ENCODE results near the gene CTSF. TPM values are rescaled to one million over a fixed set of nuclear protein-coding genes. Genes with fewer than 3 reads are reported as not detected.

CTSF gene
- total RNA-seq, 1 experiment from 2014 or later, result 0.34 TPM

GRCh38 chr11:66557733-66558326 is 10.6 kb downstream of the CTSF start:
- no peaks in the 10 kb centered on the region for H3K27me3 ChIP-seq (ENCODE audit: insufficient read depth, low read length)
- CTCF ChIA-PET, result no interaction called here

DNA sequence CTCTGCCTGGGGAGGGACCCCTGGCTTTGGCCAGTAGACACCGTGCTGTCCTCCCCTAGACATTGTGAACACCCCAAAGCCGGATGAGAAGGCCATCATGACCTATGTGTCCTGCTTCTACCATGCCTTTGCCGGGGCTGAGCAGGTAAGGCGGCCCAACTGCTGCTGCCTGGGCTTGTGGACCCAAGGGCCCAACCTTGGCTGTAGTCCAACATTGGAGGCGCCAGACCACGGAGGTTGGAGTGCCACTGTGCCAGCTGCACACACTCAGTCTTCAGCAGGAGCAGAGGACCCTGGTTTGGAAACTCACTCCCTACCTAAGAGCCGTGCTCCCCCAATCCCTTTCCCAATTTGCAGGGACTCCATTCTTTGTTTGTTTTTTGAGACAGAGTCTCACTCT is 12.3 kb downstream of the CTSF start:
- ChIA-PET POLR2A (no interaction called here), RAD21 (ENCODE audit: low non-redundant PET in 1 of 2, low total read pairs in 2 of 2, uncharacterized antibody in 2 of 2, unreplicated experiment in 2 of 2) (no interaction called here), CTCF (no interaction called here)
- no peaks in the 10 kb centered on the region for H3K9me3 ChIP-seq (ENCODE audit: control insufficient read depth in 1 of 2, insufficient read depth in 1 of 2, low read depth in 1 of 2, low read length in 2 of 2)
- no peak overlapping the region for H3K4me3 ChIP-seq (replicated peaks in 1 of 2; ENCODE audit: low read depth in 1 of 2, low read length in 2 of 2)
- H3K9me2 ChIP-seq (ENCODE audit: insufficient read depth), result no peaks in the 10 kb centered on the region
- no peaks in the 10 kb centered on the region for H3K36me3 ChIP-seq (ENCODE audit: control insufficient read depth in 1 of 2, insufficient read depth in 2 of 2, low read length in 2 of 2)
- H3K4me2 ChIP-seq (ENCODE audit: low read length), result no peak overlapping the region
- ATAC-seq (no peak), DNase-seq (ENCODE audit: low read depth, low spot score) (no peak)
- H3K79me2 ChIP-seq (ENCODE audit: insufficient read depth, low read length), result no peaks in the 10 kb centered on the region
- H3K4me1 ChIP-seq (ENCODE audit: control insufficient read depth in 1 of 2, insufficient read depth in 2 of 2, low read length in 2 of 2), result no peaks in the 10 kb centered on the region
- H4K20me1 ChIP-seq (ENCODE audit: insufficient read depth), result no peaks in the 10 kb centered on the region
- intact Hi-C loops (cut with micrococcal nuclease), result no loop called here
- no TSS peak for BruUV-seq (replicated peaks)
- no peaks in the 10 kb centered on the region for H3K27me3 ChIP-seq (ENCODE audit: insufficient read depth, low read length)
- no peak overlapping the region for H2AFZ ChIP-seq (ENCODE audit: low read depth, low read length, poor library complexity, severe bottlenecking)
- no peak overlapping the region for H3K9ac ChIP-seq (ENCODE audit: low read length)
- no peak overlapping the region for H3K27ac ChIP-seq (ENCODE audit: low read depth, low read length)
- TF ChIP-seq ZFX (IDR thresholded peaks at IDR 0.05) (no peak), SRF (IDR thresholded peaks at IDR 0.05; ENCODE audit: low read depth) (no peak), YY1 (IDR thresholded peaks at IDR 0.05; ENCODE audit: extremely low read depth, insufficient replicate concordance, low read depth, low read length) (no peak), SP1 (IDR thresholded peaks at IDR 0.05; ENCODE audit: low read depth) (no peak), POLR2AphosphoS5 (IDR thresholded peaks at IDR 0.05; ENCODE audit: low read depth, low read length) (no peak), EGR1 (IDR thresholded peaks at IDR 0.05; ENCODE audit: low read depth) (no peak), EZH2 (IDR thresholded peaks at IDR 0.05) (no peak), ATF3 (IDR thresholded peaks at IDR 0.05) (no peak), REST (IDR thresholded peaks at IDR 0.05; ENCODE audit: low read depth) (no peak), TCF7L2 (IDR thresholded peaks at IDR 0.05; ENCODE audit: borderline replicate concordance, extremely low read depth, insufficient read depth, insufficient read length) (no peak)
- TF ChIP-seq, protein P1, sequence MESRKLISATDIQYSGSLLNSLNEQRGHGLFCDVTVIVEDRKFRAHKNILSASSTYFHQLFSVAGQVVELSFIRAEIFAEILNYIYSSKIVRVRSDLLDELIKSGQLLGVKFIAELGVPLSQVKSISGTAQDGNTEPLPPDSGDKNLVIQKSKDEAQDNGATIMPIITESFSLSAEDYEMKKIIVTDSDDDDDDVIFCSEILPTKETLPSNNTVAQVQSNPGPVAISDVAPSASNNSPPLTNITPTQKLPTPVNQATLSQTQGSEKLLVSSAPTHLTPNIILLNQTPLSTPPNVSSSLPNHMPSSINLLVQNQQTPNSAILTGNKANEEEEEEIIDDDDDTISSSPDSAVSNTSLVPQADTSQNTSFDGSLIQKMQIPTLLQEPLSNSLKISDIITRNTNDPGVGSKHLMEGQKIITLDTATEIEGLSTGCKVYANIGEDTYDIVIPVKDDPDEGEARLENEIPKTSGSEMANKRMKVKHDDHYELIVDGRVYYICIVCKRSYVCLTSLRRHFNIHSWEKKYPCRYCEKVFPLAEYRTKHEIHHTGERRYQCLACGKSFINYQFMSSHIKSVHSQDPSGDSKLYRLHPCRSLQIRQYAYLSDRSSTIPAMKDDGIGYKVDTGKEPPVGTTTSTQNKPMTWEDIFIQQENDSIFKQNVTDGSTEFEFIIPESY (IDR thresholded peaks at IDR 0.05; ENCODE audit: extremely low read depth, insufficient replicate concordance, low read length), result no peak

More at GRCh38 chr11:66557733-66558326, 10.6 kb downstream of the CTSF start:
- BruUV-seq (replicated peaks), result no TSS peak
- Histone ChIP-seq H2AFZ (ENCODE audit: low read depth, low read length, poor library complexity, severe bottlenecking) (no peak overlapping the region), H3K36me3 (ENCODE audit: control insufficient read depth in 1 of 2, insufficient read depth in 2 of 2, low read length in 2 of 2) (no peaks in the 10 kb centered on the region), H3K4me2 (ENCODE audit: low read length) (no peak overlapping the region), H3K9me3 (ENCODE audit: control insufficient read depth in 1 of 2, insufficient read depth in 1 of 2, low read depth in 1 of 2, low read length in 2 of 2) (no peaks in the 10 kb centered on the region), H3K9me2 (ENCODE audit: insufficient read depth) (no peaks in the 10 kb centered on the region), H4K20me1 (ENCODE audit: insufficient read depth) (no peaks in the 10 kb centered on the region), H3K79me2 (ENCODE audit: insufficient read depth, low read length) (no peaks in the 10 kb centered on the region), H3K9ac (ENCODE audit: low read length) (no peak overlapping the region), H3K4me1 (ENCODE audit: control insufficient read depth in 1 of 2, insufficient read depth in 2 of 2, low read length in 2 of 2) (no peaks in the 10 kb centered on the region), H3K4me3 (replicated peaks in 1 of 2; ENCODE audit: low read depth in 1 of 2, low read length in 2 of 2) (no peak overlapping the region), H3K27ac (ENCODE audit: low read depth, low read length) (no peak overlapping the region)
- ChIA-PET RAD21 (ENCODE audit: low non-redundant PET in 1 of 2, low total read pairs in 2 of 2, uncharacterized antibody in 2 of 2, unreplicated experiment in 2 of 2) (no interaction called here), POLR2A (no interaction called here)
- no peak for TF ChIP-seq CBX3 (IDR thresholded peaks at IDR 0.05; ENCODE audit: low read depth)
- TF ChIP-seq SP1 (IDR thresholded peaks at IDR 0.05; ENCODE audit: low read depth), result no peak
- TF ChIP-seq ZFX (IDR thresholded peaks at IDR 0.05), result no peak
- TF ChIP-seq EGR1 (IDR thresholded peaks at IDR 0.05; ENCODE audit: low read depth), result no peak
- no peak for TF ChIP-seq EZH2phosphoT487 (IDR thresholded peaks at IDR 0.05; ENCODE audit: borderline replicate concordance)
- no peak for TF ChIP-seq CEBPB (IDR thresholded peaks at IDR 0.05; ENCODE audit: low read depth)
- no peak for TF ChIP-seq ELF1 (IDR thresholded peaks at IDR 0.05; ENCODE audit: borderline replicate concordance, low read depth)
- DNase-seq (ENCODE audit: low read depth, low spot score) (no peak), ATAC-seq (no peak)
- intact Hi-C loops (cut with micrococcal nuclease), result no loop called here

All from HCT116 (cell line).